HepG2 (cell line): ENCODE results near the gene FLT3LG. TPM values are rescaled to one million over a fixed set of nuclear protein-coding genes. Genes with fewer than 3 reads are reported as not detected.
A peak's percentile ranks its signal among the peaks of the same experiment; 100 is the strongest.

Source experiments
- BRCA1 ChIP-seq: sonication (generic); formaldehyde crosslinking; IDR thresholded peaks from 2 replicates; pipeline ENCODE4 v1.4.0; 2020; ENCODE audit warnings: missing genetic modification reagents
- HINFP ChIP-seq: sonication (generic); formaldehyde crosslinking; IDR thresholded peaks from 2 replicates; pipeline ENCODE4 v1.4.0; 2020; ENCODE audit warnings: low read depth, mild to moderate bottlenecking, missing genetic modification reagents
- HNF4A ChIP-seq: sonication (generic); formaldehyde crosslinking; IDR thresholded peaks from 2 replicates; pipeline ENCODE4 v1.4.0; 2020; ENCODE audit warnings: missing genetic modification reagents
- KMT2B ChIP-seq: IDR thresholded peaks from 2 replicates; pipeline ENCODE4 v1.6.1; 2016; ENCODE audit warnings: missing genetic modification reagents, missing compliant biosample characterization
- SCMH1 ChIP-seq: sonication (generic); formaldehyde crosslinking; IDR thresholded peaks from 2 replicates; pipeline ENCODE4 v1.9.0; 2021; ENCODE audit warnings: missing genetic modification reagents, mild to moderate bottlenecking, borderline replicate concordance
- SIX1 ChIP-seq: sonication (generic); formaldehyde crosslinking; IDR thresholded peaks from 2 replicates; pipeline ENCODE4 v1.4.0; 2020; ENCODE audit warnings: missing genetic modification reagents, borderline replicate concordance
- SKI ChIP-seq: fragments of 450-650 bp; IDR thresholded peaks from one replicate; pipeline ENCODE4 v1.6.1; 2018; ENCODE audit warnings: mild to moderate bottlenecking; ENCODE audit not compliant: partially characterized antibody
- ZBTB1 ChIP-seq: sonication (generic); formaldehyde crosslinking; IDR thresholded peaks from 2 replicates; pipeline ENCODE4 v1.4.0; 2020; ENCODE audit warnings: missing genetic modification reagents, borderline replicate concordance
- ZGPAT ChIP-seq: IDR thresholded peaks from 2 replicates; pipeline ENCODE4 v1.6.1; 2016; ENCODE audit warnings: mild to moderate bottlenecking
- ZMYM4 ChIP-seq: sonication (generic); formaldehyde crosslinking; IDR thresholded peaks from 2 replicates; pipeline ENCODE4 v1.8.1; 2023; ENCODE audit warnings: mild to moderate bottlenecking, missing genetic modification reagents
- ZNF343 ChIP-seq: sonication (generic); formaldehyde crosslinking; IDR thresholded peaks from 2 replicates; pipeline ENCODE4 v1.4.0; 2020; ENCODE audit warnings: mild to moderate bottlenecking, missing genetic modification reagents
- ZNF432 ChIP-seq: sonication (generic); formaldehyde crosslinking; IDR thresholded peaks from 2 replicates; pipeline ENCODE4 v1.5.0; 2020; ENCODE audit warnings: missing genetic modification reagents, mild to moderate bottlenecking, borderline replicate concordance
- ZNF441 ChIP-seq: sonication (generic); formaldehyde crosslinking; IDR thresholded peaks from 2 replicates; pipeline ENCODE4 v1.7.0; 2021; ENCODE audit warnings: missing genetic modification reagents, borderline replicate concordance
- ZZZ3 ChIP-seq: sonication (generic); formaldehyde crosslinking; IDR thresholded peaks from 2 replicates; pipeline ENCODE4 v1.4.0; 2020; ENCODE audit warnings: missing genetic modification reagents, mild to moderate bottlenecking, borderline replicate concordance
- polyA plus RNA-seq, 8 experiments: library from polyadenylated mRNA; depleted of rRNA in 3 of 8; stranded (reverse) in 7 of 8; unstranded in 1 of 8; fragments of >200 nt; fragmentation: Illumina TruSeq in 4 of 8; extraction: Trizol in 4 of 8; gene quantifications; 2 replicates each; pipeline versions ENCODE4 v1.2.1 to v1.2.3, GENCODE V29; 2011 to 2016; ENCODE audit warnings: low read depth in 4 of 8, missing spikeins in 1 of 8, mixed read lengths in 1 of 8; ENCODE audit not compliant: insufficient read depth in 1 of 8
- total RNA-seq, 5 experiments: library from RNA; depleted of rRNA; stranded (reverse); fragments of >200 nt; fragmentation: Illumina TruSeq; extraction: Trizol; gene quantifications; 2 replicates each; pipeline ENCODE4 v1.2.3, GENCODE V29; 2016; ENCODE audit warnings: low read depth in 1 of 5
- TF ChIP-seq, protein P1 (sequence below): sonication (generic); formaldehyde crosslinking; IDR thresholded peaks from 2 replicates; pipeline ENCODE4 v1.5.1; 2020; ENCODE audit warnings: missing genetic modification reagents, mild to moderate bottlenecking, borderline replicate concordance
- TF ChIP-seq, protein P2 (sequence below): IDR thresholded peaks from 2 replicates; pipeline ENCODE4 v1.6.1; 2018; ENCODE audit warnings: missing genetic modification reagents, mild to moderate bottlenecking, missing compliant biosample characterization
- TF ChIP-seq, protein P3 (sequence below): sonication (generic); formaldehyde crosslinking; conservative IDR thresholded peaks from 2 replicates; pipeline ENCODE4 v1.4.0; 2020; ENCODE audit warnings: missing genetic modification reagents
- TF ChIP-seq, protein P4 (sequence below): sonication (generic); formaldehyde crosslinking; IDR thresholded peaks from 2 replicates; pipeline ENCODE4 v1.4.0; 2020; ENCODE audit warnings: mild to moderate bottlenecking, missing genetic modification reagents

FLT3LG gene
- total and polyA plus RNA-seq, 2 of the 13 experiments (the other 11 are each of a cell fraction or from before 2014, with no cell fraction given), result 1.5 to 2.6 TPM

DNA sequence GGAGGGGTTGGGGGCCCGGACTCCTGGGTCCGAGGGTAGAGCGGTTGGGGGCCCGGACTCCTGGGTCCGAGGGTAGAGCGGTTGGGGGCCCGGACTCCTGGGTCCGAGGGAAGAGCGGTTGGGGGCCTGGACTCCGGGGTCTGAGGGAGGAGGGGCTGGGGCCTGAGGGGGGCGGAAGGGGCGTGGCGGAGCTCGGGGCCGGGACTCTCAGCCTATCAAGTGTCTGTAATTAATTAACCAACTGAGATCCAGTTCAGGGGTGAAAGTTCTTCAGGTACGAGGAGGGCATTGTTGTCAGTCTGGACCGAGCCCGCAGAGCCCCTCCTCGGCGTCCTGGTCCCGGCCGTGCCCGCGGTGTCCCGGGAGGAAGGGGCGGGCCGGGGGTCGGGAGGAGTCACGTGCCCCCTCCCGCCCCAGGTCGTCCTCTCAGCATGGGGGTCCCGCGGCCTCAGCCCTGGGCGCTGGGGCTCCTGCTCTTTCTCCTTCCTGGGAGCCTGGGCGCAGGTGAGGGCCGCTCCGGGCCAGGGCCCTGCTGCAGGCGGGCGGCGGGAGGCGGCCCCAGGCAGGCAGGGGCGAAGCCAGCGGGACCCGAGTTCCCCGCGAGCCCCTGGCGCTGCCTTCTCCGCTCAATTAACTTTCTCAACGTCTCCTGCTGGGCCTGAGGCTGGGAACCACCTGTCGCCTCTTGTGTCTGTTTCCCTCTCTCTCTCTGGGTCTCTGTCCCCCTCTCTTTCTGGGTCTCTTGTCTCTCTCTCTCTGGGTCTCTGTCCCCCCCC lies 39.1 kb downstream of the FLT3LG start (continued):
- TF ChIP-seq ZNF343 (CRISPR knock-in tag) (no peak), KMT2B (CRISPR knock-in tag) (0 out of 2 replicates have a peak, but pooled peaks have one; percentile 31), ZNF432 (CRISPR knock-in tag) (no peak), BRCA1 (CRISPR knock-in tag) (no peak), SIX1 (CRISPR knock-in tag) (no peak), SCMH1 (CRISPR knock-in tag) (no peak), HINFP (CRISPR knock-in tag) (peak; percentile 18; the same call in 1 of the 2 replicates), HNF4A (CRISPR knock-in tag) (peak; percentile 71), ZGPAT (CRISPR knock-in tag) (peak; percentile 83), ZMYM4 (CRISPR knock-in tag) (no peak), ZBTB1 (CRISPR knock-in tag) (no peak), SKI (peak; percentile 22), ZNF441 (CRISPR knock-in tag) (no peak; the same call in 1 of the 2 replicates), ZZZ3 (CRISPR knock-in tag) (no peak)
- TF ChIP-seq, protein P1, sequence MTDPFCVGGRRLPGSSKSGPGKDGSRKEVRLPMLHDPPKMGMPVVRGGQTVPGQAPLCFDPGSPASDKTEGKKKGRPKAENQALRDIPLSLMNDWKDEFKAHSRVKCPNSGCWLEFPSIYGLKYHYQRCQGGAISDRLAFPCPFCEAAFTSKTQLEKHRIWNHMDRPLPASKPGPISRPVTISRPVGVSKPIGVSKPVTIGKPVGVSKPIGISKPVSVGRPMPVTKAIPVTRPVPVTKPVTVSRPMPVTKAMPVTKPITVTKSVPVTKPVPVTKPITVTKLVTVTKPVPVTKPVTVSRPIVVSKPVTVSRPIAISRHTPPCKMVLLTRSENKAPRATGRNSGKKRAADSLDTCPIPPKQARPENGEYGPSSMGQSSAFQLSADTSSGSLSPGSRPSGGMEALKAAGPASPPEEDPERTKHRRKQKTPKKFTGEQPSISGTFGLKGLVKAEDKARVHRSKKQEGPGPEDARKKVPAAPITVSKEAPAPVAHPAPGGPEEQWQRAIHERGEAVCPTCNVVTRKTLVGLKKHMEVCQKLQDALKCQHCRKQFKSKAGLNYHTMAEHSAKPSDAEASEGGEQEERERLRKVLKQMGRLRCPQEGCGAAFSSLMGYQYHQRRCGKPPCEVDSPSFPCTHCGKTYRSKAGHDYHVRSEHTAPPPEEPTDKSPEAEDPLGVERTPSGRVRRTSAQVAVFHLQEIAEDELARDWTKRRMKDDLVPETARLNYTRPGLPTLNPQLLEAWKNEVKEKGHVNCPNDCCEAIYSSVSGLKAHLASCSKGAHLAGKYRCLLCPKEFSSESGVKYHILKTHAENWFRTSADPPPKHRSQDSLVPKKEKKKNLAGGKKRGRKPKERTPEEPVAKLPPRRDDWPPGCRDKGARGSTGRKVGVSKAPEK (CRISPR knock-in tag), result no peak
- TF ChIP-seq, protein P2, sequence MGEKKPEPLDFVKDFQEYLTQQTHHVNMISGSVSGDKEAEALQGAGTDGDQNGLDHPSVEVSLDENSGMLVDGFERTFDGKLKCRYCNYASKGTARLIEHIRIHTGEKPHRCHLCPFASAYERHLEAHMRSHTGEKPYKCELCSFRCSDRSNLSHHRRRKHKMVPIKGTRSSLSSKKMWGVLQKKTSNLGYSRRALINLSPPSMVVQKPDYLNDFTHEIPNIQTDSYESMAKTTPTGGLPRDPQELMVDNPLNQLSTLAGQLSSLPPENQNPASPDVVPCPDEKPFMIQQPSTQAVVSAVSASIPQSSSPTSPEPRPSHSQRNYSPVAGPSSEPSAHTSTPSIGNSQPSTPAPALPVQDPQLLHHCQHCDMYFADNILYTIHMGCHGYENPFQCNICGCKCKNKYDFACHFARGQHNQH (CRISPR knock-in tag), result 0 out of 2 replicates have a peak, but pooled peaks have one; percentile 50
- TF ChIP-seq, protein P3, sequence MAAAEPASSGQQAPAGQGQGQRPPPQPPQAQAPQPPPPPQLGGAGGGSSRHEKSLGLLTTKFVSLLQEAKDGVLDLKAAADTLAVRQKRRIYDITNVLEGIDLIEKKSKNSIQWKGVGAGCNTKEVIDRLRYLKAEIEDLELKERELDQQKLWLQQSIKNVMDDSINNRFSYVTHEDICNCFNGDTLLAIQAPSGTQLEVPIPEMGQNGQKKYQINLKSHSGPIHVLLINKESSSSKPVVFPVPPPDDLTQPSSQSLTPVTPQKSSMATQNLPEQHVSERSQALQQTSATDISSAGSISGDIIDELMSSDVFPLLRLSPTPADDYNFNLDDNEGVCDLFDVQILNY (CRISPR knock-in tag), result no peak
- TF ChIP-seq, protein P4, sequence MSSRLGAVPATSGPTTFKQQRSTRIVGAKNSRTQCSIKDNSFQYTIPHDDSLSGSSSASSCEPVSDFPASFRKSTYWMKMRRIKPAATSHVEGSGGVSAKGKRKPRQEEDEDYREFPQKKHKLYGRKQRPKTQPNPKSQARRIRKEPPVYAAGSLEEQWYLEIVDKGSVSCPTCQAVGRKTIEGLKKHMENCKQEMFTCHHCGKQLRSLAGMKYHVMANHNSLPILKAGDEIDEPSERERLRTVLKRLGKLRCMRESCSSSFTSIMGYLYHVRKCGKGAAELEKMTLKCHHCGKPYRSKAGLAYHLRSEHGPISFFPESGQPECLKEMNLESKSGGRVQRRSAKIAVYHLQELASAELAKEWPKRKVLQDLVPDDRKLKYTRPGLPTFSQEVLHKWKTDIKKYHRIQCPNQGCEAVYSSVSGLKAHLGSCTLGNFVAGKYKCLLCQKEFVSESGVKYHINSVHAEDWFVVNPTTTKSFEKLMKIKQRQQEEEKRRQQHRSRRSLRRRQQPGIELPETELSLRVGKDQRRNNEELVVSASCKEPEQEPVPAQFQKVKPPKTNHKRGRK (CRISPR knock-in tag), result no peak
